NCI-H446 treated with DMSO at 0.1 percent for 48 hours (cell line): ENCODE measurements around the gene SYNGR3.
"Not testable (repeated sequence)": the region's sequence is repeated elsewhere in the genome, so short reads cannot be mapped to it uniquely, and the experiment has no call there.

Experiments used
- DNase-seq: peaks from one replicate; lab custom pipeline; 2025; lab: John Stamatoyannopoulos, UW

Gene SYNGR3

GRCh38 chr16:2029350-2029749 is 39.6 kb downstream of the SYNGR3 start:
- DNase-seq, result no peak

GRCh38 chr16:2030036-2030435 is 40.3 kb downstream of the SYNGR3 start:
- DNase-seq, result no peak

GRCh38 chr16:2031081-2031577 is 41.4 kb downstream of the SYNGR3 start:
- DNase-seq, result no peak

- no peak for DNase-seq
These were observed 42.7 kb downstream of the SYNGR3 start for GRCh38 chr16:2032285-2033056.

- DNase-seq, result no peak
These were observed 43.5 kb downstream of the SYNGR3 start for GRCh38 chr16:2033057-2033908.

GRCh38 chr16:2033909-2034695 is 44.3 kb downstream of the SYNGR3 start:
- DNase-seq, result not testable (repeated sequence)

- DNase-seq, result no peak
These were observed 45.1 kb downstream of the SYNGR3 start for GRCh38 chr16:2034696-2035430.

- DNase-seq, result no peak
These were observed 45.8 kb downstream of the SYNGR3 start for GRCh38 chr16:2035431-2036199.

GRCh38 chr16:2036200-2036966 is 46.6 kb downstream of the SYNGR3 start:
- no peak for DNase-seq

GRCh38 chr16:2037115-2037514 is 47.3 kb downstream of the SYNGR3 start:
- no peak for DNase-seq

- no peak for DNase-seq
These were observed 48.0 kb downstream of the SYNGR3 start for GRCh38 chr16:2037647-2038381.

- no peak for DNase-seq
These were observed 48.8 kb downstream of the SYNGR3 start for GRCh38 chr16:2038382-2039231.

GRCh38 chr16:2039274-2040031 is 49.7 kb downstream of the SYNGR3 start:
- no peak for DNase-seq

- no peak for DNase-seq
These were observed 50.4 kb downstream of the SYNGR3 start for GRCh38 chr16:2040041-2040786.

- no peak for DNase-seq
These were observed 51.2 kb downstream of the SYNGR3 start for GRCh38 chr16:2040787-2041522.
